ENCODE data around the gene BCKDHA. TPM values are rescaled to one million over a fixed set of nuclear protein-coding genes. Genes with fewer than 3 reads are reported as not detected.
"Not testable (repeated sequence)": the region's sequence is repeated elsewhere in the genome, so short reads cannot be mapped to it uniquely, and the experiment has no call there.

BCKDHA gene
- total and polyA plus RNA-seq, 9 of the 15 experiments (the other 6 are each of a cell fraction or from before 2014, with no cell fraction given): 4.5 to 52.5 (median 14.1) TPM

DNA sequence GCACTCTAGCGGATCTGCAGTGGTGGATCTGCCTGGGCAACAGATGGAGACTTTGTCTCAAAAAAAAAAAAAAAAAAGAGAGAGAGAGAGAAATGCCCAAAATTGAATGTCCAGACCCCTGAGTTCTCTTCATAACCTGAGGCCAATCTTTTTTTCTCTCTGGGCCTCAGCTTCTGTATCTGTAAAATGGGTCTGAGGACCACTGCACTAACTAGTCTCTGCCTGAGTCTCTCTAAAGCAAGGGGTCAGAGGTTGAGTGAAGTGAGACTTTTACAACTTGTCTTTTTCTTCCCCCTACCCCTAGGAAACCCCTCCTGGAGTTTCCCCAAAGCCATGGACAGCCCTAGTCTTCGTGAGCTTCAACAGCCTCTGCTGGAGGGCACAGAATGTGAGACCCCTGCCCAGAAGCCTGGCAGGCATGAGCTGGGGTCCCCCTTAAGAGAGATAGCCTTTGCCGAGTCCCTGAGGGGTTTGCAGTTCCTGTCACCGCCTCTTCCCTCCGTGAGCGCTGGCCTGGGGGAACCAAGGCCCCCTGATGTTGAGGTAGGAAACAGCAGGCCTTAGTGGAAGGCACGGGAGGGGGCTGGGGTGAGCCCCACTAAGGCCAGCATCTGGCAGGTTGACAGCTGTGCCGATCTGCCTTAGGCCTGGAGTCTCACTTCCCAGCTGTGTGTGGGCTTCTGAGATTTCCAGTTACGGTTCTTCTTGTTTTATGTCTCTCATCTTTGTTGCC is 19.5 kb upstream of the BCKDHA start (continued):
- TF ChIP-seq, protein P1, sequence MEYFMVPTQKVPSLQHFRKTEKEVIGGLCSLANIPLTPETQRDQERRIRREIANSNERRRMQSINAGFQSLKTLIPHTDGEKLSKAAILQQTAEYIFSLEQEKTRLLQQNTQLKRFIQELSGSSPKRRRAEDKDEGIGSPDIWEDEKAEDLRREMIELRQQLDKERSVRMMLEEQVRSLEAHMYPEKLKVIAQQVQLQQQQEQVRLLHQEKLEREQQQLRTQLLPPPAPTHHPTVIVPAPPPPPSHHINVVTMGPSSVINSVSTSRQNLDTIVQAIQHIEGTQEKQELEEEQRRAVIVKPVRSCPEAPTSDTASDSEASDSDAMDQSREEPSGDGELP (CRISPR knock-in tag; IDR thresholded peaks at IDR 0.05; ENCODE audit: borderline replicate concordance): peak; percentile 31; the same call in 1 of the 2 replicates
- TF ChIP-seq, protein P2, sequence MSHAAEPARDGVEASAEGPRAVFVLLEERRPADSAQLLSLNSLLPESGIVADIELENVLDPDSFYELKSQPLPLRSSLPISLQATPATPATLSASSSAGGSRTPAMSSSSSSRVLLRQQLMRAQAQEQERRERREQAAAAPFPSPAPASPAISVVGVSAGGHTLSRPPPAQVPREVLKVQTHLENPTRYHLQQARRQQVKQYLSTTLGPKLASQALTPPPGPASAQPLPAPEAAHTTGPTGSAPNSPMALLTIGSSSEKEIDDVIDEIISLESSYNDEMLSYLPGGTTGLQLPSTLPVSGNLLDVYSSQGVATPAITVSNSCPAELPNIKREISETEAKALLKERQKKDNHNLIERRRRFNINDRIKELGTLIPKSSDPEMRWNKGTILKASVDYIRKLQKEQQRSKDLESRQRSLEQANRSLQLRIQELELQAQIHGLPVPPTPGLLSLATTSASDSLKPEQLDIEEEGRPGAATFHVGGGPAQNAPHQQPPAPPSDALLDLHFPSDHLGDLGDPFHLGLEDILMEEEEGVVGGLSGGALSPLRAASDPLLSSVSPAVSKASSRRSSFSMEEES (CRISPR knock-in tag; IDR thresholded peaks at IDR 0.05): no peak
- peak in 1 of 2 experiments; percentile 21; a peak in 1 of 4 replicates for TF ChIP-seq KDM1A (IDR thresholded peaks at IDR 0.05)

DNA sequence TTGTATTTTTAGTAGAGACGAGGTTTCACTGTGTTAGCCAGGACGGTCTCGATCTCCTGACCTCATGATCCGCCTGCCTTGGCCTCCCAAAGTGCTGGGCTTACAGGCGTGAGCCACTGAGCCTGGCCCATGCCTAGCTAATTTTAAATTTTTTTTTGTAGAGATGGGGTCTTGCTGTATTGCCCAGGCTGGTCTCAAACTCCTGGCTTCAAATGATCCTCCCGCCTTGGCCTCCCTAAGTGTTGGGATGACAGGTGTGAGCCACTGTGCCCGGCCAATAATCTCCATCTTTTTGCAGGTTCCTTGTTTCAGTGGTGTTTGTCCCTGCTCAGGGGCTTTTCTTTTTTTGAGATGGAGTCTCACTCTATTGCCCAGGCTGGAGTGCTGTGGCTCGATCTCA is 16.1 kb upstream of the BCKDHA start:
- ATAC-seq; H3K9me1 ChIP-seq (ENCODE audit: control insufficient read depth, insufficient read depth, low read length); H3K27me3 ChIP-seq (ENCODE audit: control insufficient read depth in 2 of 2, insufficient read depth in 2 of 2, low read length in 2 of 2); H3K79me2 ChIP-seq (ENCODE audit: control insufficient read depth, insufficient read depth, low read length); DNase-seq (ENCODE audit: extremely low read depth in 1 of 4, low spot score in 3 of 4); H3K27ac ChIP-seq (ENCODE audit: extremely low read depth, low read depth, low read length); BruUV-seq (replicated peaks); H3K9me3 ChIP-seq (replicated peaks; ENCODE audit: control insufficient read depth, insufficient read depth, low read depth, low read length); in situ Hi-C loops (cut with MboI); CTCF ChIA-PET (ENCODE audit: low intra/inter-chr PET ratio); H3K4me3 ChIP-seq; FAIRE-seq; H3K4me2 ChIP-seq (ENCODE audit: insufficient read depth, low read length); H3K36me3 ChIP-seq (ENCODE audit: control insufficient read depth, insufficient read depth, low read length); intact Hi-C loops (cut with micrococcal nuclease); H2AFZ ChIP-seq (ENCODE audit: low read depth, low read length); H4K20me1 ChIP-seq (replicated peaks; ENCODE audit: control insufficient read depth, insufficient read depth, low read length); H3K9ac ChIP-seq (ENCODE audit: insufficient read depth in 1 of 2, low read depth in 2 of 2, low read length in 2 of 2): not testable (repeated sequence)
- POLR2A ChIA-PET: interaction anchor here (0.8 to 1.6 kb wide), 3 partner anchors 12 to 17 kb away, joined by 3 to 7 read pairs (median 4); partner anchors contain the start of gene B9D2
- WGBS (ENCODE audit: insufficient coverage, low coverage, missing lambda C conversion rate): 91% methylated on average over 7 of the region's 8 CpGs
- peak; percentile 78 for TF ChIP-seq ZNF121 (CRISPR knock-in tag; conservative IDR thresholded peaks at IDR 0.05)
- H3K4me1 ChIP-seq (replicated peaks in 1 of 2; ENCODE audit: control insufficient read depth in 2 of 2, insufficient read depth in 2 of 2, low read length in 2 of 2): peaks cover 0 to 14% of the 10 kb centered on the region in 2 experiments; a peak in 3 of 5 replicates

All from K562 (cell line).